CD14-positive monocyte (primary cell): Measurements from ENCODE around the gene CAMTA1. TPM values are rescaled to one million over a fixed set of nuclear protein-coding genes. Genes with fewer than 3 reads are reported as not detected.
"Not testable (repeated sequence)": the region's sequence is repeated elsewhere in the genome, so short reads cannot be mapped to it uniquely, and the experiment has no call there.

Experiments
- DNase-seq, 3 donors: peaks; one replicate each; pipeline ENCODE4 v3.0.0-alpha.2; 2011 to 2022
- H2AFZ ChIP-seq: 2 replicates; pipeline ENCODE4 v1.6.0; 2012; ENCODE audit warnings: mild to moderate bottlenecking, low read depth, low read length, inconsistent platforms; ENCODE audit not compliant: insufficient read depth, poor library complexity, severe bottlenecking
- H3K27ac ChIP-seq, 2 donors: 1 replicate in 1 of 2; 2 replicates in 1 of 2; pipeline ENCODE4 v1.5.1; 2012 to 2013; ENCODE audit warnings: low read length in 2 of 2, control low read depth in 1 of 2, inconsistent platforms in 1 of 2, low read depth in 1 of 2, mild to moderate bottlenecking in 1 of 2
- H3K27me3 ChIP-seq, 2 donors: one replicate each; pipeline versions ENCODE4 v1.6.0 to v1.6.1; 2011 to 2013; ENCODE audit warnings: low read length in 2 of 2; ENCODE audit not compliant: control insufficient read depth in 2 of 2, insufficient read depth in 2 of 2
- H3K36me3 ChIP-seq, 2 donors: replicated peaks in 1 of 2; 1 replicate in 1 of 2; 2 replicates in 1 of 2; pipeline versions ENCODE4 v1.5.1 to v1.6.1; 2012 to 2013; ENCODE audit warnings: low read length in 2 of 2, control low read depth in 1 of 2, inconsistent platforms in 1 of 2, mild to moderate bottlenecking in 1 of 2; ENCODE audit not compliant: insufficient read depth in 2 of 2, control insufficient read depth in 1 of 2
- H3K4me1 ChIP-seq, 2 donors: 1 replicate in 1 of 2; 2 replicates in 1 of 2; pipeline versions ENCODE4 v1.5.1 to v1.6.1; 2012 to 2013; ENCODE audit warnings: low read length in 2 of 2, control low read depth in 1 of 2, inconsistent platforms in 1 of 2, mild to moderate bottlenecking in 1 of 2, moderate library complexity in 1 of 2; ENCODE audit not compliant: insufficient read depth in 2 of 2, control insufficient read depth in 1 of 2
- H3K4me2 ChIP-seq: replicated peaks from 2 replicates; pipeline ENCODE3; 2012; ENCODE audit warnings: low read length, moderate library complexity, mild to moderate bottlenecking; ENCODE audit not compliant: poor library complexity, severe bottlenecking; ENCODE audit errors: extremely low read depth
- H3K4me3 ChIP-seq, 3 experiments: fragments of 200-600 bp in 1 of 3; sonication (generic) in 1 of 3; replicated peaks in 1 of 3; 1 replicate in 2 of 3; 2 replicates in 1 of 3; pipeline ENCODE4 v1.5.1; 2011 to 2013; ENCODE audit warnings: low read length in 3 of 3, mild to moderate bottlenecking in 3 of 3, control low read depth in 2 of 3, low read depth in 2 of 3, inconsistent platforms in 1 of 3, moderate library complexity in 1 of 3
- H3K79me2 ChIP-seq: 2 replicates; pipeline ENCODE4 v1.6.0; 2012; ENCODE audit warnings: mild to moderate bottlenecking, control low read depth, inconsistent platforms, low read length, moderate library complexity; ENCODE audit not compliant: insufficient read depth
- H3K9ac ChIP-seq: 2 replicates; pipeline ENCODE4 v1.6.0; 2017; ENCODE audit warnings: low read length, mild to moderate bottlenecking; ENCODE audit not compliant: insufficient read depth, poor library complexity, severe bottlenecking
- H3K9me3 ChIP-seq, 2 donors: replicated peaks in 1 of 2; 1 replicate in 1 of 2; 2 replicates in 1 of 2; pipeline versions ENCODE4 v1.5.1 to v1.6.1; 2012 to 2013; ENCODE audit warnings: low read length in 2 of 2, control low read depth in 1 of 2; ENCODE audit not compliant: control insufficient read depth in 1 of 2, insufficient read depth in 1 of 2
- H4K20me1 ChIP-seq: 2 replicates; pipeline ENCODE4 v1.6.0; 2012; ENCODE audit warnings: mild to moderate bottlenecking, low read length, control low read depth, moderate library complexity; ENCODE audit not compliant: insufficient read depth
- H3K27ac Mint-ChIP-seq, 7 donors: one replicate each; pipeline ENCODE4 v1.8.0; 2020; ENCODE audit warnings: mild to moderate bottlenecking in 7 of 7, mixed read lengths in 7 of 7, moderate library complexity in 6 of 7, inconsistent platforms in 2 of 7
- H3K27me3 Mint-ChIP-seq, 3 donors: one replicate each; pipeline ENCODE4 v1.8.0; 2021 to 2022; ENCODE audit warnings: low read depth in 3 of 3, mild to moderate bottlenecking in 3 of 3, mixed read lengths in 3 of 3, moderate library complexity in 3 of 3, inconsistent platforms in 1 of 3
- H3K36me3 Mint-ChIP-seq, 2 donors: one replicate each; pipeline ENCODE4 v1.8.0; 2020; ENCODE audit warnings: mixed read lengths in 2 of 2, inconsistent platforms in 1 of 2, mild to moderate bottlenecking in 1 of 2
- H3K4me1 Mint-ChIP-seq: one replicate; pipeline ENCODE4 v1.8.0; 2020; ENCODE audit warnings: mild to moderate bottlenecking, mixed read lengths
- H3K4me3 Mint-ChIP-seq, 2 donors: one replicate each; pipeline ENCODE4 v1.8.0; 2020; ENCODE audit warnings: mild to moderate bottlenecking in 2 of 2, mixed read lengths in 2 of 2, moderate library complexity in 1 of 2
- H3K9me3 Mint-ChIP-seq, 7 donors: one replicate each; pipeline ENCODE4 v1.8.0; 2020 to 2022; ENCODE audit warnings: mixed read lengths in 7 of 7, mild to moderate bottlenecking in 6 of 7, moderate library complexity in 6 of 7, inconsistent platforms in 2 of 7
- WGBS: methylation state at CpG from one replicate; pipeline ENCODE4 v1.1.5; 2013; ENCODE audit warnings: missing lambda C conversion rate; ENCODE audit not compliant: insufficient coverage; 5-methylcytosine and 5-hydroxymethylcytosine counted together
- intact Hi-C, 2 donors: fragments of 100-400 bp; cut with micrococcal nuclease; formaldehyde crosslinking; loops; one replicate each; pipeline versions ENCODE4 v1.15.0 to v1.15.1; 2023
- polyA plus RNA-seq, 3 donors: library from polyadenylated mRNA; depleted of rRNA in 1 of 3; unstranded in 2 of 3; stranded (reverse) in 1 of 3; fragments of 300-500 nt in 2 of 3; fragments of >200 nt in 1 of 3; fragmentation: Illumina TruSeq in 2 of 3; gene quantifications; 1 replicate in 2 of 3; 2 replicates in 1 of 3; pipeline ENCODE4 v1.2.3, GENCODE V29; 2012 to 2021
- TF ChIP-seq, protein P1 (sequence below): fragments of 200-600 bp; IDR thresholded peaks from one replicate; pipeline ENCODE4 v1.8.0; 2022; ENCODE audit warnings: antibody characterized with exemption, mild to moderate bottlenecking

CAMTA1 gene
- polyA plus RNA-seq, 3 donors: 52.0 to 89.6 (median 78.3) TPM

- H3K27me3 Mint-ChIP-seq: peaks cover 59 to 69% (median 66%) of the 10 kb centered on the region in 3 donors
- Histone ChIP-seq H2AFZ (no peak overlapping the region), H3K79me2 (no peaks in the 10 kb centered on the region), H3K4me1 (peaks cover 8 to 9% of the 10 kb centered on the region in 2 donors), H3K27me3 (peaks cover 46 to 58% of the 10 kb centered on the region in 2 donors), H3K9me3 (peaks cover 0 to 12% of the 10 kb centered on the region in 2 donors), H3K27ac (no peak overlapping the region), H3K9ac (no peak overlapping the region), H3K4me3 (peak overlapping the region in 1 of 3 experiments; percentile 36), H4K20me1 (no peaks in the 10 kb centered on the region), H3K4me2 (peak overlapping the region; percentile 69), H3K36me3 (no peaks in the 10 kb centered on the region)
- H3K36me3 Mint-ChIP-seq: peaks cover 0 to 6% of the 10 kb centered on the region in 2 donors
- H3K4me1 Mint-ChIP-seq: peaks cover 8% of the 10 kb centered on the region
- peak overlapping the region; percentile 60 to 85 for H3K4me3 Mint-ChIP-seq
- TF ChIP-seq, protein P1, sequence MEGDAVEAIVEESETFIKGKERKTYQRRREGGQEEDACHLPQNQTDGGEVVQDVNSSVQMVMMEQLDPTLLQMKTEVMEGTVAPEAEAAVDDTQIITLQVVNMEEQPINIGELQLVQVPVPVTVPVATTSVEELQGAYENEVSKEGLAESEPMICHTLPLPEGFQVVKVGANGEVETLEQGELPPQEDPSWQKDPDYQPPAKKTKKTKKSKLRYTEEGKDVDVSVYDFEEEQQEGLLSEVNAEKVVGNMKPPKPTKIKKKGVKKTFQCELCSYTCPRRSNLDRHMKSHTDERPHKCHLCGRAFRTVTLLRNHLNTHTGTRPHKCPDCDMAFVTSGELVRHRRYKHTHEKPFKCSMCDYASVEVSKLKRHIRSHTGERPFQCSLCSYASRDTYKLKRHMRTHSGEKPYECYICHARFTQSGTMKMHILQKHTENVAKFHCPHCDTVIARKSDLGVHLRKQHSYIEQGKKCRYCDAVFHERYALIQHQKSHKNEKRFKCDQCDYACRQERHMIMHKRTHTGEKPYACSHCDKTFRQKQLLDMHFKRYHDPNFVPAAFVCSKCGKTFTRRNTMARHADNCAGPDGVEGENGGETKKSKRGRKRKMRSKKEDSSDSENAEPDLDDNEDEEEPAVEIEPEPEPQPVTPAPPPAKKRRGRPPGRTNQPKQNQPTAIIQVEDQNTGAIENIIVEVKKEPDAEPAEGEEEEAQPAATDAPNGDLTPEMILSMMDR: no peak
- WGBS: 60% methylated on average over 1 of the region's 7 CpGs
- intact Hi-C loops: no loop called here
- peaks cover 0 to 21% (median 2%) of the 10 kb centered on the region in 7 donors for H3K9me3 Mint-ChIP-seq
- H3K27ac Mint-ChIP-seq: no peak overlapping the region
- DNase-seq: no peak
Measured at GRCh38 chr1:7705908-7706216, 920.6 kb downstream of the CAMTA1 start.

GRCh38 chr1:7707527-7707926 lies 922.3 kb downstream of the CAMTA1 start:
- no peak overlapping the region for H3K27ac Mint-ChIP-seq
- peak overlapping the region in 1 of 2 donors; percentile 85 for H3K4me3 Mint-ChIP-seq
- intact Hi-C loops: no loop called here
- H3K4me1 ChIP-seq: peaks cover 8 to 9% of the 10 kb centered on the region in 2 donors
- peaks cover 36 to 42% of the 10 kb centered on the region in 2 donors for H3K27me3 ChIP-seq
- peaks cover 42 to 54% (median 49%) of the 10 kb centered on the region in 3 donors for H3K27me3 Mint-ChIP-seq
- DNase-seq: no peak
- H3K27ac ChIP-seq: no peak overlapping the region
- TF ChIP-seq, protein P1: no peak
- H4K20me1 ChIP-seq: no peaks in the 10 kb centered on the region
- H3K36me3 ChIP-seq: no peaks in the 10 kb centered on the region
- H3K9me3 Mint-ChIP-seq: peaks cover 0 to 21% (median 2%) of the 10 kb centered on the region in 7 donors
- H3K4me3 ChIP-seq: no peak overlapping the region
- peaks cover 8% of the 10 kb centered on the region for H3K4me1 Mint-ChIP-seq
- no peak overlapping the region for H2AFZ ChIP-seq
- H3K36me3 Mint-ChIP-seq: peaks cover 0 to 4% of the 10 kb centered on the region in 2 donors
- H3K4me2 ChIP-seq: no peak overlapping the region
- H3K9ac ChIP-seq: no peak overlapping the region
- H3K9me3 ChIP-seq: peaks cover 0 to 12% of the 10 kb centered on the region in 2 donors
- H3K79me2 ChIP-seq: no peaks in the 10 kb centered on the region
- 86% methylated on average over 1 of the region's 4 CpGs for WGBS

- H3K27me3 ChIP-seq: peaks cover 31 to 36% of the 10 kb centered on the region in 2 donors
- H3K4me1 Mint-ChIP-seq, intact Hi-C loops, H2AFZ ChIP-seq, DNase-seq, H3K27ac ChIP-seq, H3K4me1 ChIP-seq, H3K4me3 ChIP-seq, H3K4me2 ChIP-seq, H3K36me3 ChIP-seq, H3K9ac ChIP-seq, H3K27ac Mint-ChIP-seq, H3K36me3 Mint-ChIP-seq, H3K79me2 ChIP-seq, H4K20me1 ChIP-seq: not testable (repeated sequence)
- H3K9me3 ChIP-seq: peaks cover 0 to 10% of the 10 kb centered on the region in 2 donors
- peaks cover 37 to 49% (median 46%) of the 10 kb centered on the region in 3 donors for H3K27me3 Mint-ChIP-seq
- whole genome bisulfite sequencing: no CpG with 5 or more reads among the region's 4 CpGs
- H3K4me3 Mint-ChIP-seq: peak overlapping the region in 1 of 2 donors; percentile 46
- H3K9me3 Mint-ChIP-seq: peaks cover 0 to 15% (median 2%) of the 10 kb centered on the region in 7 donors
Measured at GRCh38 chr1:7708065-7708464, 922.8 kb downstream of the CAMTA1 start.
